Pancreas (tissue), 10 donors: Measurements from ENCODE around the gene GMDS. TPM values are rescaled to one million over a fixed set of nuclear protein-coding genes. Genes with fewer than 3 reads are reported as not detected.

Experiments used
- ATAC-seq, 4 donors: fragments of 200-7000 bp; cut with Tn5 transposase; one replicate each; pipeline versions ENCODE4 v1.8.0 to v1.9.1; 2020; ENCODE audit warnings: mild to moderate bottlenecking in 4 of 4, moderate library complexity in 4 of 4
- DNase-seq, 6 donors: peaks; one replicate each; pipeline ENCODE4 v3.0.0-alpha.2; 2020
- FAIRE-seq: peaks from 2 replicates; lab custom pipeline; 2012; peaks lifted over from hg19 to GRCh38; lab: Jason Lieb, UNC
- H3K27ac ChIP-seq, 4 donors: fragments of 200-600 bp; sonication (generic); 1 replicate in 3 of 4; 2 replicates in 1 of 4; pipeline versions ENCODE4 v1.5.0 to v1.8.0; 2020
- H3K27me3 ChIP-seq, 4 donors: fragments of 200-600 bp; one replicate each; pipeline ENCODE4 v1.8.0; 2021
- H3K36me3 ChIP-seq, 3 donors: fragments of 200-600 bp; sonication (generic) in 1 of 3; one replicate each; pipeline versions ENCODE4 v1.5.0 to v1.8.0; 2020 to 2021
- H3K4me1 ChIP-seq, 3 donors: fragments of 200-600 bp; one replicate each; pipeline ENCODE4 v1.8.0; 2021
- H3K4me3 ChIP-seq, 4 donors: fragments of 200-600 bp; sonication (generic) in 2 of 4; one replicate each; pipeline versions ENCODE4 v1.5.0 to v1.8.0; 2020 to 2021
- H3K9me3 ChIP-seq, 4 donors: fragments of 200-600 bp; one replicate each; pipeline ENCODE4 v1.8.0; 2021
- CTCF ChIP-seq, 4 donors: fragments of 200-600 bp; sonication (generic) in 3 of 4; IDR thresholded peaks; one replicate each; pipeline versions ENCODE4 v1.5.0 to v1.8.0; 2021; ENCODE audit warnings: antibody characterized with exemption in 4 of 4
- WGBS, 2 donors: extraction: QIAGEN DNeasy Blood & Tissue Kit; methylation state at CpG; one replicate each; pipeline ENCODE4 v1.1.7; 2013; 5-methylcytosine and 5-hydroxymethylcytosine counted together
- intact Hi-C, 3 donors: fragments of 100-400 bp; cut with DNase I; formaldehyde crosslinking; loops; one replicate each; pipeline versions ENCODE4 v1.11.1 to v1.14.2; 2022
- polyA plus RNA-seq, 2 donors: library from polyadenylated mRNA; stranded (reverse); fragments of 200-250 nt; gene quantifications; one replicate each; pipeline ENCODE4 v1.2.3, GENCODE V29; 2013
- total RNA-seq, 6 donors: library from RNA; stranded (reverse); fragmentation: NEBNext Ultra II Directional in 4 of 6; extraction: Animal tissue kit (Norgen Biotek cat#: 25700) in 4 of 6; gene quantifications; one replicate each; pipeline versions ENCODE4 v1.2.1 to v1.2.4, GENCODE V29; 2021 to 2023
- donor health status: healthy with polysubstance abuse.
- donor health status: DM: no; HTN: no; CAD: no; lungs with moderate emphysema.
- donor health status: DM: no; HTN: no; CAD: no.
- donor health status: control.
- donor health status: control.
- donor health status: Bipolar disorder and iron deficiency.
- donor health status: DM: yes; HTN: yes; CAD: no.
- donor health status: DM: no; HTN: no; CAD: no.
- donor health status: DM: no; HTN: no; CAD: no.
- donor health status: DM: yes; HTN: yes; CAD: no.

The GMDS gene
- total and polyA plus RNA-seq, 8 donors: 7.6 to 40.8 (median 26.5) TPM

GRCh38 chr6:1832844-1833787 is 412.3 kb downstream of the GMDS start:
- no peak for FAIRE-seq
- TF ChIP-seq CTCF (IDR thresholded peaks at IDR 0.05): no peak
- Histone ChIP-seq H3K27me3 (no peaks in the 10 kb centered on the region), H3K4me3 (peak overlapping the region in 1 of 4 donors; percentile 15), H3K27ac (peak overlapping the region in 3 of 4 donors; percentile 23 to 70 (median 65)), H3K36me3 (no peaks in the 10 kb centered on the region), H3K9me3 (no peaks in the 10 kb centered on the region), H3K4me1 (peaks cover 6 to 16% (median 8%) of the 10 kb centered on the region in 3 donors)
- WGBS, 2 donors: 9 to 11% methylated on average over 16 of the region's 16 CpGs
- intact Hi-C loops: no loop called here
- peak; percentile 57 to 77 (median 68) for DNase-seq
- peak; percentile 93 to 97 (median 94) for ATAC-seq

DNA sequence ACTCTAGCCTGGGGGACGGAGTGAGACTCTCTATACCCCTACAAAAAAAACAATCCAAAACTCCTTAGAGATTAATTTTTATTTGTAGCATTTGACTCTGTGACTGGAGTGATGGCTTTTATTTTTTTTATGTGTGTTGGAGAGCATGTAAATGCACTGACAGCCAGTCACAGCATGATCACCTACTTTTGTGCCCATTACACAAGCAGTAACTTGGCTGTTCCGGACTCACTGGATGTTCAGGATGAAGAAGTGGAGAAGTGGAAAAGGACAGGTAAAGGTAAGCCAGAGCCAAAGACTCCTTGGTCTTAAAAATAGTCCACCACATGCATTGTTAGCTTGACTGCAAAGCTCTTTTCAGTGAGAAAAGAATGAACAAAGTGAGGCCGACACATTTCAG is 413.0 kb downstream of the GMDS start:
- Histone ChIP-seq H3K36me3 (no peaks in the 10 kb centered on the region), H3K4me3 (peak overlapping the region in 1 of 4 donors; percentile 15), H3K27ac (peak overlapping the region in 3 of 4 donors; percentile 23 to 70 (median 65)), H3K27me3 (no peaks in the 10 kb centered on the region), H3K4me1 (peaks cover 6 to 8% (median 7%) of the 10 kb centered on the region in 3 donors), H3K9me3 (no peaks in the 10 kb centered on the region)
- DNase-seq (no peak), FAIRE-seq (no peak), ATAC-seq (peak; percentile 23 to 43 (median 40))
- WGBS, 2 donors: 48 to 50% methylated on average over 3 of the region's 3 CpGs
- intact Hi-C loops: no loop called here
- no peak for TF ChIP-seq CTCF (IDR thresholded peaks at IDR 0.05)

DNA sequence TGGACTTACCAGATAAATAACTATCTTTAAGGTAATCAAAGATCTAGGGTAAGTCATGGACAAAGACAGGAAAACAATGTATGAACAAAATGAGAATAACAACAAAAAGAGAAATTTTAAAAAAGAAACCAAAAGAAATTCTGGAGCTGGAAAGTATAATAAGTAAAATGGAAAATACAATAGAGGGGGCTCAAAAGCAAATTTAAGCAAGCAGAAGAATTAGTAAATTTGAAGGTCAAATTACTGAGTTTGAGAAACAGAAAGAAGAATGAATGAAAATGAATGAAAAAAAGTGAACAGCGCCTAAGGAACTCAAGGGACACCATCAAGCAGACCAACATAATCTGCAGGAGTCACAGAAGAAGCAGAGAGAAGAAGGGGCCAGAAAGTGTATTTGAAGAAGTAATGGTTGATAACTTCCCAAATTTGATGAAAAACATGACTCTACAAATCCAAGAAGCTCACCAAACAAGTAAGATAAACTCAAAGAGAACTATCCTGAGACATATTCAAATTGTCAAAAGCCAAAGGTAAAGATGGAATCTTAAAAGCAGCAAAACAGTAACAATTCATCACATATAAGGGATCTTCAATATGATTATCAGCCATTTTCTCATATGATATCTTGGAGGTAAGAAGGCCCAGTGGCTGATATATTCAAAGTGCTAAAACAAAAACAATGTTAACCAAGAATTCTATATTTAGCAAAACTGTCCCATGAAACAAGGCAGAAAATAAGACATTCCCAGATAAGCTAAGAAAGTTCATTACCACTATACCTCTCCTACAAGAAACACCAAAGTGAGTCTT is 417.2 kb downstream of the GMDS start:
- 41 to 98% methylated on average over 1 of the region's 1 CpG for WGBS, 2 donors
- no peak for ATAC-seq

DNA sequence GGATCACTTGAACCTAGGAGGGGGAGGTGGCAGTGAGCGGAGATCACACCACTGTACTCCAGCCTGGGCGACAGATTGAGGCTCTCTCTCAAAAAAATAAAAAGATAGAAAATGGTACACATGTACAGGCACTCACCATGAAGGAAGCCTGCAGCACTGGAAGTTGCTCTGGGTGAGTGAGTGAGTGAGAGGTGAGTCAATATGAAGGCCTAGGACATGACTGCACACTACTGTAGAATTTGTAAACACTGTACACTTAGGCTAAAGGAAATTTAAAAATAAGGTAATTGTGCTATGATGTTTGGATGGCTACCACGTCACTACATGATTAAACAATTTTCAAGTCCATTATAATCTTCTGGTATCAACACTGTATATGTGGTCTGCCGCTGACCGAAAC is 419.5 kb downstream of the GMDS start:
- H3K36me3 ChIP-seq: no peaks in the 10 kb centered on the region
- 95 to 99% methylated on average over 5 of the region's 5 CpGs for WGBS, 2 donors
- intact Hi-C loops: no loop called here
- FAIRE-seq (no peak), DNase-seq (no peak), ATAC-seq (no peak)
- no peaks in the 10 kb centered on the region for H3K9me3 ChIP-seq
- H3K4me1 ChIP-seq: peaks cover 0 to 10% (median 10%) of the 10 kb centered on the region in 3 donors
- H3K4me3 ChIP-seq: no peak overlapping the region
- H3K27ac ChIP-seq: no peak overlapping the region
- H3K27me3 ChIP-seq: no peaks in the 10 kb centered on the region
- TF ChIP-seq CTCF (IDR thresholded peaks at IDR 0.05): no peak

More for the DNA sequence above, 417.2 kb downstream of the GMDS start:
- TF ChIP-seq CTCF (IDR thresholded peaks at IDR 0.05): no peak
- Histone ChIP-seq H3K27me3 (no peaks in the 10 kb centered on the region), H3K27ac (no peak overlapping the region), H3K4me3 (no peak overlapping the region), H3K9me3 (no peaks in the 10 kb centered on the region), H3K4me1 (peaks cover 0 to 6% (median under 1%) of the 10 kb centered on the region in 3 donors), H3K36me3 (no peaks in the 10 kb centered on the region)
- FAIRE-seq (no peak), DNase-seq (no peak)
- intact Hi-C loops: no loop called here
